GM19043 (cell line): ENCODE results near the gene BMP7.
"Not testable (repeated sequence)": the region's sequence is repeated elsewhere in the genome, so short reads cannot be mapped to it uniquely, and the experiment has no call there.

Experiments used
- ATAC-seq: cut with Tn5 transposase; IDR thresholded peaks from one replicate; pipeline ENCODE4 v1.9.1; 2021; ENCODE audit warnings: low read depth; ENCODE audit not compliant: unreplicated experiment

BMP7 gene

GRCh38 chr20:57158474-57158873 is 108.0 kb downstream of the BMP7 start:
- no peak for ATAC-seq

- not testable (repeated sequence) for ATAC-seq
Measured at GRCh38 chr20:57157787-57158186, 108.7 kb downstream of the BMP7 start.

GRCh38 chr20:57157106-57157691 is 109.2 kb downstream of the BMP7 start:
- ATAC-seq = no peak

GRCh38 chr20:57156011-57156729 is 110.3 kb downstream of the BMP7 start:
- no peak for ATAC-seq

GRCh38 chr20:57155415-57155814 is 111.0 kb downstream of the BMP7 start:
- no peak for ATAC-seq

- no peak for ATAC-seq
Measured at GRCh38 chr20:57153238-57153905, 113.1 kb downstream of the BMP7 start.

GRCh38 chr20:57152557-57152956 is 113.9 kb downstream of the BMP7 start:
- no peak for ATAC-seq

- ATAC-seq = no peak
Measured at GRCh38 chr20:57150559-57150958, 115.9 kb downstream of the BMP7 start.

- no peak for ATAC-seq
Measured at GRCh38 chr20:57148263-57148662, 118.2 kb downstream of the BMP7 start.

GRCh38 chr20:57147185-57147584 is 119.3 kb downstream of the BMP7 start:
- ATAC-seq = no peak

- ATAC-seq = no peak
Measured at GRCh38 chr20:57146155-57146554, 120.3 kb downstream of the BMP7 start.

GRCh38 chr20:57145089-57145631 is 121.3 kb downstream of the BMP7 start:
- ATAC-seq = no peak

GRCh38 chr20:57143173-57143572 is 123.3 kb downstream of the BMP7 start:
- ATAC-seq = no peak

GRCh38 chr20:57142667-57143066 is 123.8 kb downstream of the BMP7 start:
- ATAC-seq = no peak

- ATAC-seq = no peak
Measured at GRCh38 chr20:57141492-57141891, 124.9 kb downstream of the BMP7 start.

- no peak for ATAC-seq
Measured at GRCh38 chr20:57140416-57140965, 126.0 kb downstream of the BMP7 start.

- ATAC-seq = no peak
Measured at GRCh38 chr20:57139342-57140093, 126.9 kb downstream of the BMP7 start.

GRCh38 chr20:57138198-57138995 is 128.0 kb downstream of the BMP7 start:
- ATAC-seq = no peak

GRCh38 chr20:57137676-57138075 is 128.8 kb downstream of the BMP7 start:
- no peak for ATAC-seq

GRCh38 chr20:57136734-57137133 is 129.7 kb downstream of the BMP7 start:
- ATAC-seq = no peak
